Measurements from ENCODE around the gene PANK4.

The PANK4 gene

DNA sequence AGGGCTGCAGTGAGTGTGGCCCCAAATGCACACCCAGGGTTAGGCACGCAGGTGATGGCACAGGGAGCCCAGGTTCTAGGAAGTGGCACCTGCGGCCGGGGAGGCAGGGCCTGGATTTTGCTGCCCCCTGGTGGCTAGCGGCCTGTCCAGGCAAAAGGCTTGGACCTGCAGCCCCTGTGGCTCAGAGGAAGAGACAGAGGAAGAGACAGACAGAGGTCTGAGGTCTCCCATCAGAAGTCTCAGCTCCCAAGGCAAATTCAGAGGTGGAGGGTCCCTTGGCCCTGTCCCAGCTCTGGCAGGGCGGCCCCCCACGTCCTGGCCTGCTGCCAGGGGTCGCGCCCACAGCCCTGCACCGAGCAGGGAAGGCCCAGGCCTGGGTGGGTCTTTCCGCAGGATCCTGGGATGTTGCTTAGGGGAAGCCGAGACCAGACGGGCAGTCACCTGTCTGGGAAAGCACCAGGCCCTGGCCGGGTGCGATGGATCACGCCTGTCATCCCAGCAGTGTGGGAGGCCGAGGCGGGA, 21.7 kb upstream of the PANK4 start:
- Histone ChIP-seq H3K27ac (ENCODE audit: low read length) (no peak overlapping the region), H3K9ac (ENCODE audit: low read depth, low read length) (no peak overlapping the region; the same call in 1 of the 2 replicates), H3K36me3 (ENCODE audit: insufficient read depth, low read depth, low read length) (no peaks in the 10 kb centered on the region), H3K27me3 (ENCODE audit: insufficient read depth, low read length) (peaks cover 10% of the 10 kb centered on the region), H3K4me3 (ENCODE audit: low read length) (peak overlapping the region; percentile 77; the same call in 1 of the 2 replicates), H3K9me3 (ENCODE audit: insufficient read depth, low read depth, low read length) (no peaks in the 10 kb centered on the region), H3K4me1 (ENCODE audit: insufficient read depth, low read length) (peaks cover 7% of the 10 kb centered on the region; the same call in 1 of the 2 replicates)

DNA sequence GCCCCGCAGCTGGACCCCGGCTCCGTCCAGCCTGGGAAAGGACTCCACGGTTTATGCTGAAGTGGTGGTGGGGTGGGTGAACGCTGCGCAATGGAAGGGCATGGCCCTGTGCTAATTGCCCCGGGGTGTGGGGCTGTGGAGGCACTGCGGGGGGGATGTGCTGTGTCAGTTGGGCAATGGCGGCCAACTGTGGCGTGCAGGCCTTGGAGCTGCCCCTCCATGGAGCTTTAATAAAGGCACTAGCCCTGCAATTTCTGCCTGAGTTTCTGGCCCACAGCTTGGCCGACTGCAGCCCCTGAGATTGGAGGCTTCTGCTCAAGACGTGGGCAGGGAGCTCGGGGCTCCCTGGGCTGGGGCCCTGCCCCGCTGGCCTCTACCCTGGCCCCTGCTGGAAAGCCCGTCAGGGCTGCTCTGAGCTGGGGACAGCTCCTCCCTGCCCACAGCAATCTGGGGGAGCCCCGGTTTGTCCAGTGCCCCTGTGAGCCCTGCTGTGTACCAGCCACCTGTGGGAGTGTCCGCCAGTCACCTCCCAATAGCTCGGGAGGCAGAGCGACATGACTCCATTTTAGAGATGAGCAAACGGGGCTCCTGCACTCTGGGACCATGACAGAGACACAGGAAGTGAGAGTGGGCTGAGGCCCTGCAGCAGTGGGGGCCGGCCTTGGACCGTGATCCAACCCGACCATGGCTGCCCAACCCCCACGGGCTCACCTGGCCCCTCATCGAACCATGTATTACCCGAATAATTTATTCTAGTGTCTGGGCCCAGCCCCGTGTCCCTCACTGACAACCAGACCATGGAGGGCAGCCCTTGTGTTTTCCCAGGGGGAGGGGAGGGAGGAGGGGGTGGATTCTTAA, 21.0 kb upstream of the PANK4 start:
- peaks cover 7% of the 10 kb centered on the region; the same call in 1 of the 2 replicates for H3K4me1 ChIP-seq (ENCODE audit: insufficient read depth, low read length)

DNA sequence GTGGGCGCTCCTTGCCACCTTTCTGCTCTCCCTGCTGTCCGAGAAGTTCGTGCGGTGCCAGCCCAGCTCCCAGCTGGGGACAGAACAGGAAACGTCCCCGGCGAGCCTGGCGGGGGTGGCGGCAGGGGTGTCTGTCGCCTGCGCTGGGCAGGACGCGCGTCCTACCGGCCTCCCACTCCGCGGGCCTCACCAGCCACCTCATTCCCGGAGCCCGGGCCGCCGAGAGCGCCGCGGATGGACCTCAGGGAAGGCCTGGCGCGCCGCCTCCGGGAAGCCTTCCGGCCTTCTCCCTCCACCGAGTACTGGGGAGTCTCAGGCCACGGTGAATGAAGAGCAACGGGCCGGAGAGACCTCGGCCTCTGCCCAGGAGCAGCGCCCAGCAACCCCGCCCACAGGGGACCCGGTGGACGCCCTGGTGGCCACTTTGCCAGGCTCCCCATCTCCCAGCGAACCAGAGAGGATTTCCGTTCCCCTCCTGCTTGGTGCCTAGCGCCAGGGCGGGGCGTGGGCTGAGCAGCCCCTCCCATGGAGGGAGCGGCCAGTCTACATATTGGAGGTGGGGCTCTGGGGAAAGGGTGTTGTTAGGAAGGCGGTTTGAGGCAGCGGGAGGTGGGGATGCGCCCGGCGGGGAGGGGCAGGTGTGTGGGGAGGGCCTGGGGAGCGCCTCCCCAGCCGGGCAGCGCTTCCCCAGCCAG, 20.3 kb upstream of the PANK4 start:
- H3K4me3 ChIP-seq (ENCODE audit: low read length): peak overlapping the region; percentile 77
- peak overlapping the region; percentile 77 for H3K9ac ChIP-seq (ENCODE audit: low read depth, low read length)
- H3K27ac ChIP-seq (ENCODE audit: low read length): peak overlapping the region; percentile 47
- no peaks in the 10 kb centered on the region for H3K9me3 ChIP-seq (ENCODE audit: insufficient read depth, low read depth, low read length)
- H3K27me3 ChIP-seq (ENCODE audit: insufficient read depth, low read length): peaks cover 24% of the 10 kb centered on the region
- H3K36me3 ChIP-seq (ENCODE audit: insufficient read depth, low read depth, low read length): no peaks in the 10 kb centered on the region
- H3K4me1 ChIP-seq (ENCODE audit: insufficient read depth, low read length): peaks cover 7% of the 10 kb centered on the region; the same call in 1 of the 2 replicates

More for the DNA sequence above, 21.0 kb upstream of the PANK4 start:
- Histone ChIP-seq H3K4me3 (ENCODE audit: low read length) (peak overlapping the region; percentile 77), H3K9me3 (ENCODE audit: insufficient read depth, low read depth, low read length) (no peaks in the 10 kb centered on the region), H3K9ac (ENCODE audit: low read depth, low read length) (peak overlapping the region; percentile 61; the same call in 1 of the 2 replicates), H3K27me3 (ENCODE audit: insufficient read depth, low read length) (peaks cover 17% of the 10 kb centered on the region), H3K27ac (ENCODE audit: low read length) (no peak overlapping the region), H3K36me3 (ENCODE audit: insufficient read depth, low read depth, low read length) (no peaks in the 10 kb centered on the region)

DNA sequence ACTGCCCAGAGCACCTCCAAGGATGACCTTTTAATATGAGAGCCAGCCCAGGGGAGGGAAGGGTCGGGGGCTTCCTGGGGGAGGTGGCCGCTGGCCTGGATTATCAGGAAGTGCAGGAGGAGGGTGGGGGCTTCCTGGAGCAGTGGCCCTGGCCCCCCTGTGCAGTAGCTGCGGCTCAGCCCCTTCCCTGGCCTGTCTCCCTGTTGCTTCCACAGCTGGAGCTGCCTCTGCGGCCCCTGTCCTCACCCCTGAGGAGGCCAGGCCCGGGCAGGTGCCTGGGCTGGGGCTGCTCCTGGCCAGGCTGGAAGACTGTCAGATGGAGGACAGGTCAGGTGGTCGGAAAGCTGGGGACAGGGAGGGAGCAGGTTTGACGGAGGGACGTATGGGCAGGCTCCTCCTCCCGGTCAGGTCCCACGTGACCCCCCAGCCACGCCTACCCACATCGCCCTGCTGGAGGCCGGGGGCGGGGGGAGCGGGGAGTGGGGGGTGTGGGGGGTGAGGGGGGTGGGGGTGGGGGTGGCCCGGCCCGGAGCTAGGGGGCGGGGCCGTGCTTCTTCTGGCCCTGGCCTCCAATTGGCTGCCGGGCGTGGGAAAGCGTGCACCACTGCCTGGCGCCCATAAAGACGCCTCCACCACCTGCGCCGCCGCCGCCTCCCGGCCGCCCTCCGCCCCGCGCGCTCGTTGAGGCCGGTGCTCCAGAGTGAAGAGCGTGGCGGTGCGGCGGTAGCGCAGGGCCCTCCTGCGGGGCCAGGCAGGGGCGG, 19.5 kb upstream of the PANK4 start:
- H3K9ac ChIP-seq (ENCODE audit: low read depth, low read length): peak overlapping the region; percentile 77; the same call in 1 of the 2 replicates

DNA sequence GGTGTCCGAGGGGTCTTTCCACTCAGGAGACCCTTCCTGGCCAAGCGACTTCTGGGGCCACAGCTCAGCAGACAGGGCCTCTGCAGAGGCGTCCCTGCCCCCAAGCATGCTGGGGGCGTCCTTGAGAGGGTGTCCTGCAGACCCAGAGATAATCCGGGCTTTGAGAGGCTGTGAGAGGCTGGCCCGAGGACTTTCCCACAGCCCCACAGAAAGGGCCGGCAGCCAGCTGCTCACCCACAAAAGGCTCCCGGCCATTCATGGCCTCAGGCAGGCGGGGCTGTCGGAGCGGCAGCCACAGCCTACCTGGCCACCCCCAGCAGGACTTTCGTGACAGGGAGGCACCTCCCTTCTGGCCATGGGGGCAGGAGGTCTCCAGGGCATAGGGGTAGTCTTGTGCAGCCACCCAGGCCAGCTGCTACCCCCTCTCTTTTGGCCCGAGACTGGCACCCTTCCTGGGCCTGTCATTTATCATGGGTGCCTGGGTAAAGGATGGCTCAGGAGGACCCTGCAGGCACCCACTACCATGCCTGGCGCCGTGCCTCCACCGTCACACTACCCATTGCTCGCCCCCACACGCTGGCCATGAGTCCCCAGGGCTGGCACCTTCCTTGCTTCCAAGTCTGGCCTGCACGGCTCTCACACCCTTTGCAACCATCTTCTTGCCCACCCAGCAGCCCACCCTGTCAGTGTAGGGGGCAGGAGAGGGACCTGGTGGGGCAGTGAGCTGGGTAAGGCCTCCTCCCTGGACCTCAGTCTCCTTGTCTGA, 18.7 kb upstream of the PANK4 start:
- Histone ChIP-seq H3K27me3 (ENCODE audit: insufficient read depth, low read length) (peaks cover 38% of the 10 kb centered on the region), H3K9me3 (ENCODE audit: insufficient read depth, low read depth, low read length) (no peaks in the 10 kb centered on the region), H3K4me1 (ENCODE audit: insufficient read depth, low read length) (peaks cover 7% of the 10 kb centered on the region; the same call in 1 of the 2 replicates), H3K4me3 (ENCODE audit: low read length) (no peak overlapping the region), H3K9ac (ENCODE audit: low read depth, low read length) (no peak overlapping the region), H3K36me3 (ENCODE audit: insufficient read depth, low read depth, low read length) (no peaks in the 10 kb centered on the region), H3K27ac (ENCODE audit: low read length) (no peak overlapping the region)

More for the DNA sequence above, 19.5 kb upstream of the PANK4 start:
- peaks cover 32% of the 10 kb centered on the region for H3K27me3 ChIP-seq (ENCODE audit: insufficient read depth, low read length)
- peaks cover 7% of the 10 kb centered on the region; the same call in 1 of the 2 replicates for H3K4me1 ChIP-seq (ENCODE audit: insufficient read depth, low read length)
- H3K27ac ChIP-seq (ENCODE audit: low read length): no peak overlapping the region
- H3K36me3 ChIP-seq (ENCODE audit: insufficient read depth, low read depth, low read length): no peaks in the 10 kb centered on the region
- peak overlapping the region; percentile 77 for H3K4me3 ChIP-seq (ENCODE audit: low read length)
- no peaks in the 10 kb centered on the region for H3K9me3 ChIP-seq (ENCODE audit: insufficient read depth, low read depth, low read length)

DNA sequence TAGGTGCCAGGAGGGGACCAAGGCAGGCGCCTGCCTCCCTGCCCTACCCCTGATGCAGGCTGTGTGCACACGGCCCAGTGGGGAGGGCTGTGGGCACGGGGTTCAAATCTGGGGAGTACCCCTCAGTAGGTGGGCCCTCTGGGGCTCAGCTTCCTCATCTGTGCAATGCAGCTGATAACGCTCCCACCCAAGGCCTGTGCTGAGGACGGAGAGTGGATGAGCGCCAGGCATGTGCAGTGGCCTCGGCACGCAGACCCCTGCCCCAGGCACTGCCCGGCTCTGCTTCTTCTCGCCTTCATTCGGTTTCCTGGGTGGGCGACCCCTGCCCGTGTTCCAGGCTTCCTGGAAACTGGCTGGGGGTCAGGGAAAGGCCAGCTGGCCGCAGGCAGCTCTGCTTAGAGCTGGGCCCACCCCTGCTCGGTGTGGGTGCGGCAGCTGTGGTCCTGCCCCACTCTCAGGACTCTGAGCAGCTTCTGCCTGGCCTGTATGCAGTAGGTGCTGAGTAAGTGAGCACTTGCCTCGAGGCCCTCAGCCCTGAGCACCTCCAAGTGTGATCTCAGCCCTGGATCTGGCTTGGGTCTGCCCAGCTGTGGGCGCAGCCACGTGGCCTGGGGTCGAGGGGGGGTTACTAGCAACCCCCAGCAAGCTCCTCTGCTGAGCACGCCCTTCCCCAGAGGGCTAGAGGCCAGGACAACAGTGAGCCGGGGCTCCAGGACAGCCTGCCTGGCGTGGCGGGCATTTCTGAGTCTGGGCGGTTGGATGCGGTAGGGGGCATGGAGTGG, 17.9 kb upstream of the PANK4 start:
- Histone ChIP-seq H3K9me3 (ENCODE audit: insufficient read depth, low read depth, low read length) (no peaks in the 10 kb centered on the region), H3K27ac (ENCODE audit: low read length) (no peak overlapping the region), H3K36me3 (ENCODE audit: insufficient read depth, low read depth, low read length) (no peaks in the 10 kb centered on the region), H3K27me3 (ENCODE audit: insufficient read depth, low read length) (peaks cover 45% of the 10 kb centered on the region), H3K4me3 (ENCODE audit: low read length) (no peak overlapping the region), H3K9ac (ENCODE audit: low read depth, low read length) (no peak overlapping the region), H3K4me1 (ENCODE audit: insufficient read depth, low read length) (peaks cover 7% of the 10 kb centered on the region; the same call in 1 of the 2 replicates)

DNA sequence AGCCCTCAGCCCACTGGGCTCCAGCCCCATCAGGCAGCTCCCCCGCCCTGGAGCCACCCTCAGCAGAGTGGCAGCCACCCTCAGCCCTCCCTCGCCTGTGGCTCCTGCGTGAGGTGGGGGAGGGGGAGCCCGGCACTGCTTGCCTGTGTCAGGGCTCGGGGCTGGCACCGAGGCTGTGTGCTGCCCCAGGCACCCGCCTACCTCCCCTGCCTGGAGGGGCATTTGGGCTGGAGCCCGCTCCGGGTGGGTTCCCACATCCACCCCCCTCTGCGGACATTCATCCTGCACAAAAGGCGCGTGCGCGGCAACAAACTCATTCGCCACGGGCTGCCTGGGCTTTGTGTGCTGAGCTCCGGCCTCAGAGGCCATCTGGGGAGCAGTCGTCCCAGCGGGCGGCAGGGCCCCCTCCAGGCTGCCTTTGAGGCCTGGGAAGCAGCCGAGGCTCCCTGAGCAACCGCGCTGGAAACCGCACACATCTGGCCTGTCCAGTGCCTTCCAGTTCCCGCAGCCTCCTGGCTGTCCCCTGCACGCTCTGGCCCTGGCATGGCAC, 17.2 kb upstream of the PANK4 start:
- H3K4me3 ChIP-seq (ENCODE audit: low read length): no peak overlapping the region
- no peaks in the 10 kb centered on the region for H3K36me3 ChIP-seq (ENCODE audit: insufficient read depth, low read depth, low read length)
- H3K27me3 ChIP-seq (ENCODE audit: insufficient read depth, low read length): peaks cover 49% of the 10 kb centered on the region
- no peaks in the 10 kb centered on the region for H3K9me3 ChIP-seq (ENCODE audit: insufficient read depth, low read depth, low read length)
- H3K4me1 ChIP-seq (ENCODE audit: insufficient read depth, low read length): peaks cover 7% of the 10 kb centered on the region; the same call in 1 of the 2 replicates
- H3K27ac ChIP-seq (ENCODE audit: low read length): no peak overlapping the region
- H3K9ac ChIP-seq (ENCODE audit: low read depth, low read length): no peak overlapping the region

DNA sequence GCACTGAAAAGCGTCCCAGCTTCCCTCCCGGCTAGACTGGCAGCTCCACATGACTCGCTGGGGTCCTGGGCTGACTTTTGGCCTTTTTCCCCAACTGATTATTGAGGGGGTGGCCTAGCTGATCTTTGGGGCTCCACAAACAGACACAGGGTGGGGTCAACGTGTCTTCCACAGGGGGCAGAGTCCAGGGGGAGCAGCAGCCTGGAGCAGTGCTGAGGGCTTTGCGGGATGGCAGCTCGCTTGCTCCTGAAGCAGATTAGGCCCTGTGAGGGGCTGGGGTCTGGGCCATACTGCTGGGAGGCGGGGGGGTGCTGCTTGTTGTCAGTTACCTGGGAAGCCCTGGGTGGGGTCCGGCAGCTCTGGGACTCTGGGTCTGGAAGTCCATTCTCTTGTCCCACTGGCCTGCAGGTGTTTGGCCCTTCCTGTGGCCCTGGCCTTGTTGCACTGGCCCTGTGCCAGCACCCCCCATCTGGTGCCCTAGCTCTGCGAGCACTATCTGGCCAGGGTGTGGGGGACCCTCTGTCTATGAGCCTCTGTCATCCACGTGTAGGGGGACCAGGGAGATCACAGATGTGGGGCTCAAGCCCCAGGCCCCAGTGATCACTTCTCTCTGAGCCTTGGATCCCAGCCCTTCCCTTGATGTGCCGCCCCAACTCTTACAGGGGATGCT, 16.0 kb upstream of the PANK4 start:
- H3K9ac ChIP-seq (ENCODE audit: low read depth, low read length): no peak overlapping the region
- H3K27ac ChIP-seq (ENCODE audit: low read length): no peak overlapping the region
- peaks cover 2% of the 10 kb centered on the region; the same call in 1 of the 2 replicates for H3K4me1 ChIP-seq (ENCODE audit: insufficient read depth, low read length)
- H3K4me3 ChIP-seq (ENCODE audit: low read length): no peak overlapping the region
- H3K9me3 ChIP-seq (ENCODE audit: insufficient read depth, low read depth, low read length): no peaks in the 10 kb centered on the region
- H3K27me3 ChIP-seq (ENCODE audit: insufficient read depth, low read length): peaks cover 61% of the 10 kb centered on the region
- no peaks in the 10 kb centered on the region for H3K36me3 ChIP-seq (ENCODE audit: insufficient read depth, low read depth, low read length)

DNA sequence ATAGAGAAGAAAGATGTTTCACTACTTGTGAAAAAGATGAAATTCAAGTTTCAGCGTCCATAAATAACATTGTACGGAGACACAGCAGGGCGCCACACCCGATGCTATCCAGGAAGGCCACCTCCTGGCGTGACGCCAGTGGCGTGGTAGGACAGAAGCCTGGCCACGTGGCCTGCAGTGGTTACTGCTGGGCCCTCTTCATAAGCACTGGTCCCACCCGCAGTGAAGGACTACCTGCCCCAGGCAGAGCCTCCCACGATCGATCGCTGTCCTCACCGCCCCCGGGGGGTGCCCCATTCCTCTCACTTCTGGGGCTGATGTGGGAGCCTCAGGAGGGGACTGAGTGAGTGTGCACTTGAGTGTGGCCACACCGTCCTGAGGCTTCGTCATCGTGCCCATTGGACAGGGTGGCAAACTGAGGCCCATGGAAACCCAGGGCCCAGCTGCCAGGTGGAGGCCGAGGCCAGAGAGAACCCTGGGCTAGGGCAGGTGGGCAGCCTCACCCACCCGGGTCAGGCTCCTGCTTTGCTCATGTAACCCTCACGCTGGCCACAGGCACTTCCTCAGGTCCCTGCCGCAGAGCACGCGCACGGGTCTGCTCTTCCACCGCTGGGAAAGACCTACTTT, 15.3 kb upstream of the PANK4 start:
- no peak overlapping the region for H3K4me3 ChIP-seq (ENCODE audit: low read length)
- H3K9me3 ChIP-seq (ENCODE audit: insufficient read depth, low read depth, low read length): no peaks in the 10 kb centered on the region
- H3K36me3 ChIP-seq (ENCODE audit: insufficient read depth, low read depth, low read length): no peaks in the 10 kb centered on the region
- H3K27ac ChIP-seq (ENCODE audit: low read length): no peak overlapping the region
- H3K4me1 ChIP-seq (ENCODE audit: insufficient read depth, low read length): no peaks in the 10 kb centered on the region
- no peak overlapping the region for H3K9ac ChIP-seq (ENCODE audit: low read depth, low read length)
- H3K27me3 ChIP-seq (ENCODE audit: insufficient read depth, low read length): peaks cover 68% of the 10 kb centered on the region

All from iPS-20b (cell line).